Stimulated activated CD4-positive, alpha-beta T cell treated with anti-CD3 and anti-CD28 coated beads, Interleukin-15, amount 100 ng/mL, for 1 hour (primary cell): ENCODE data around the gene CYP2U1.
"Not testable (repeated sequence)": the region's sequence is repeated elsewhere in the genome, so short reads cannot be mapped to it uniquely, and the experiment has no call there.

Experiments
- DNase-seq, 2 donors: peaks; one replicate each; pipeline ENCODE4 v3.0.0-alpha.2; 2020; ENCODE audit warnings: low read depth in 1 of 2, low spot score in 1 of 2

The CYP2U1 gene

GRCh38 chr4:107917500-107917899 is 13.8 kb upstream of the CYP2U1 start:
- DNase-seq, result no peak

DNA sequence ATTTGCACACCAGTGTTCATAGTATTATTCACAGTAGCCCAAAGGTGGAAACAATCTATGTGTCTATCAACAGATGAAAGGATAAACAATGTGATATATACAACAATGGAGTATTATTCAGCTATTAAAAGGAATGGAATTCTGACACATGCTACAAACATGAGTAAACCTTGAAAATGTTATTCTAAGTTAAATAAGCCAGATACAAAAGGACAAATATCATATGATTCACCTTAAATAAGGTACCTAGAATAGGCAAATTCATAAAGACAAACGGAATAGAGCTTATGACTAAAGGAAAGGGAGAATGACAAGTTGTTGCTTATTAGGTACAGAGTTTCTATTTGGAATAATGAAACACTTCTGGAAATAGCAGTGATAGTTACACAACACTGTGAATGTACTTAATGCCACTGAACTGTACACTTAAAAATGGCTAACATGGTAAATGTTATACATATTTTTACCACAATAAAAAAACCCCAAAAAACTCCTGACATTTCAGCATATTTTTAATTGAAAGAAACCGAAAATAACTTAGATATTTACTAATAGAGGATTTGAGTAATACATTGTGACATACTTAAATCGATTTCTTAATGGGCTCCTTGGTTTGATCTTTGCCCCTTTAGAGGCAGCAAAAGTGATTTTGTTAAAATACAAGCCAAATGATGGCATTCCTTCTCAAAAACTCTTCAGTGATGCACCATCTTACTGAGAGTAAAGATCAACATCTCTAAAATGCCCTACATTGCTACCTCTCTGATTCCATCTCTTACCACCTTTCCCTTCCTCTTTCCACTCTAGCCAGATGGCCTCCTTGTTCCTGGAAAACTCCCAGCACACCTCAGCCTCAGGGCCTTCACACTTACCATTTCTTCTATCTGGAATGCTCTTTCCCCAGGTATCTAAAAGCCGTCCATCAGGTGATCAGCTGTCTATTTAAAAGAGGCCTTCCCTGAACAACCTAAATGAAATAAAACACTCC is 8.6 kb upstream of the CYP2U1 start:
- DNase-seq, result no peak

GRCh38 chr4:107925713-107926112 is 5.6 kb upstream of the CYP2U1 start:
- DNase-seq, result not testable (repeated sequence)

DNA sequence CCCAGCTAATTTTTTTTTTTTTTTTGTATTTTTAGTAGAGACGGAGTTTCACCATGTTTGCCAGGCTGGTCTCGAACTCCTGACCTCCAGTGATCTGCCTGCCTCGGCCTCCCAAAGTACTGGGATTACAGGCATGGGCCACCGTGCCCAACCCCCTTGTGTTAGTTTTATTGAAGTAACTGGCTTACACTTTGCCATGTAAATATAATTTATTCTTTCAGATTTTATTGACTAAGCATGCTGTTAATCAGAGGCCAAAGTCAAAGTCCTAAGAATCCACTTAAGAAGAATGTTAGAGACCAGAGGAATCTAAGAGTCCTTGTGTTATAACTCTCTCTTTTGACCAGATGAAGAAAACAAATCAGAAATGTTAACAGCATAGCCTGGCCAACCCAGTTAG is 4.5 kb upstream of the CYP2U1 start:
- not testable (repeated sequence) for DNase-seq

- peak in 1 of 2 donors; percentile 26 for DNase-seq
Observed at GRCh38 chr4:107931775-107932321, 499 bp downstream of the CYP2U1 start.

- DNase-seq, result no peak
Observed at GRCh38 chr4:107935246-107935645, 3.9 kb downstream of the CYP2U1 start.

DNA sequence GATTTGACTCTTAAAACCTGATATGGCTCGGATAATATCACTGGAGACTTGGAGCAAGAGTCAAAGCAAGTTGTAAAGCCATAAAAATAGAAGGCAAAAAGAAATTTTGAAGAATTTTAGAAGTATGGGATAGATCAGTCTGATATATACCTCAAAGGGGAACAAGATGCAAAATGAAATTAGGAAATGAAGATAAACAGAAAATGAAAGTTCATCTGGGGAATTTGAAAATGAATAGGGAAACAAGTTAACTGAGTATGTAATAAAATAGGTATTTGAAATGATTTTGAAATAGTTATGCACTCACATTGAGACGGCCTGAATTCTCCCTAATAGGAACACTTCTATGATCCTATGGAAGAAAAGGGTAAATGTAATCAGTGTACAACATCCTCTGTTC is 5.7 kb downstream of the CYP2U1 start:
- no peak for DNase-seq

DNA sequence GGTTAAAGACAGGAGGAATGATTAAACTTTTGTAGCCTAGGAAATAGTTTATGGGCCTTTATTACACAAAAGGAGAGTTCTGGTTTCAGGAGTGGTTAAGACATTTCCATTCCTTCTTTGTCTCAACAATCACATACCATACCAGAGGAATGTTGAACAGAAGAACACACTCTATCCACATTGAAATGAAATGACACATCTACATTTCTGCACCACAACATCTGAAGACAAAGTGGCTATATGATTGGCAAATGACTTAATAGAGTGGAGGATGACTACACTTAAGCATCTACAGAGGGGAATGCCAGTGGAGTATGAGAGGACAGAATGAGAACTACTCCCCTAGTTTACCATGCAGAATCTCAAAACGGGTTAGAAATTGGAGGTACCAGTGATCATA is 8.0 kb downstream of the CYP2U1 start:
- no peak for DNase-seq

GRCh38 chr4:107945809-107946208 is 14.5 kb downstream of the CYP2U1 start:
- DNase-seq, result no peak

- DNase-seq, result no peak
Observed at GRCh38 chr4:107950746-107951540, 19.6 kb downstream of the CYP2U1 start.

- no peak for DNase-seq
Observed at GRCh38 chr4:107951551-107951950, 20.2 kb downstream of the CYP2U1 start.

- DNase-seq, result no peak
Observed at GRCh38 chr4:107956011-107956410, 24.7 kb downstream of the CYP2U1 start.

- DNase-seq, result no peak
Observed at GRCh38 chr4:107966903-107967302, 35.6 kb downstream of the CYP2U1 start.

GRCh38 chr4:107967519-107967918 is 36.2 kb downstream of the CYP2U1 start:
- DNase-seq, result not testable (repeated sequence)

DNA sequence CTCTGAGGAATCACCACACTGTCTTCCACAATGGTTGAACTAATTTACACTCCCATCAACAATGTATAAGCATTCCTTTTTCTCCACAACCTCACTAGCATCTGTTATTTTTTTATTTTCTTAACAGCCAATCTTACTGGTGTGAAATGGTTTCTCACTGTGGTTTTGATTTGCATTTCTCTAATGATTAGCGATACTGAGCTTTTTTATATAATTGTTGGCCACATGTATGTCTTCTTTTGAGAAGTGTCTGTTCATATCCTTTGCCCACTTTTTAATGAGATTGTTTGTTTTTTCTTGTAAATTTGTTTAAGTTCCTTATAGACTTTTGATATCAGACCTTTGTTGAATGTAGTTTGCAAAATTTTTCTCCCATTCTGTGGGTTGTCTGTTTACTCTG is 36.6 kb downstream of the CYP2U1 start:
- not testable (repeated sequence) for DNase-seq

GRCh38 chr4:107970063-107970798 is 38.9 kb downstream of the CYP2U1 start:
- no peak for DNase-seq

DNA sequence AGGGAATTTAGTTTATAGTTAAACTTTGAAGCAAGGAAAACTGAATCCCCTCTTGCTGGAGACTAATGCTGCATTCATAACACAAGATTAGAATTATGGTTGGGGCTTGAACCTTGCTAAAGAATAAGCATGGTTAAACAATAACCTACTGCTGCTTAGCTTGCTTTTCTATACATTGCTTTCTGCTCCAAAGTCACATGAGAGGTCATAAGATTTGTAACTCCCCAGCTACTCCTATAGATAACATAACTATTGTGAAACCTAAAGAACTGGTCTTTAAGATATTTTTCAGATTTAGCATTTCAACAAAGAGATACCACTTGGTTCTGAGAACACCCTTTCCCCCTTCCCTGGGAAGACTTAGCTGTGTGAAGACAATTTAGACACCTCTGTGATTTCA is 41.3 kb downstream of the CYP2U1 start:
- no peak for DNase-seq

DNA sequence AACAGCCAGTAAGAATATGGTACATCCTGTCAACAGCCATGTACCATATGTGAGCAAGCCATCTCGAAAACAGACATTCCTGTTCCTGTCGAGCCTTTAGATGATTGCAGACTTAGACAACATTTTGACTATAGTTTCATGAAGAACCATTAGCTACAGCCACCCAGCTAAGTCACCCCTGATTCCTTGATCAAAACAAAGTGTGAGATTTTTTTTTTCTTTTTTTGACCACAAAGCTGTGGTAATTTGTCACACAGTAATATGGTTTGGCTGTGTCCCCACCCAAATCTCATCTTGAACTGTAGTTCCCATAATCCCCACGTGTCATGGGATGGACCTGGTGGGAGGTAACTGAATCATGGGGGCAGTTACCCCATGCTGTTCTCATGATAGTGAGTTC is 43.2 kb downstream of the CYP2U1 start:
- DNase-seq, result no peak

DNA sequence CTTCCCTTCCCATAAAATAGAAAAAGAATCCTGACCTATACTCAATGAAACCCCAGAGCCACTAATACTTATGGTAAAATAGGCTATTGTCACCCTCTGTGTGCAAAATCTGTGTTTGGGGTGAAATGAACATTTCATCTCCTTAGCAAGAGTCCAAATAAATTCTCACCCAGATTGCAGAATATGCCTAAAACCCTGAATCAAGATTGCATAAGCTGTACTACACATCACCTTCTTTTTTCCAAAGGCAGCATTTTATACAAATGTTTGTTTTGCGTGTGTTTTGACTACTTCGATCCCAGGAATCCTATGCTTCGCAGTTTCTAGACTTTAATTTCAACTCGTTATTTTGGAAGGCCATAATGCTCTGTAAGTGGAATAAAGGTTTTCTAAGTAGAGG is 46.1 kb downstream of the CYP2U1 start:
- no peak for DNase-seq

GRCh38 chr4:107977966-107978705 is 46.8 kb downstream of the CYP2U1 start:
- DNase-seq, result no peak
